ENCODE results near the gene NEK11.

GRCh38 chr3:131158434-131158833 is 131.8 kb downstream of the NEK11 start:
- TF ChIP-seq, protein P1, sequence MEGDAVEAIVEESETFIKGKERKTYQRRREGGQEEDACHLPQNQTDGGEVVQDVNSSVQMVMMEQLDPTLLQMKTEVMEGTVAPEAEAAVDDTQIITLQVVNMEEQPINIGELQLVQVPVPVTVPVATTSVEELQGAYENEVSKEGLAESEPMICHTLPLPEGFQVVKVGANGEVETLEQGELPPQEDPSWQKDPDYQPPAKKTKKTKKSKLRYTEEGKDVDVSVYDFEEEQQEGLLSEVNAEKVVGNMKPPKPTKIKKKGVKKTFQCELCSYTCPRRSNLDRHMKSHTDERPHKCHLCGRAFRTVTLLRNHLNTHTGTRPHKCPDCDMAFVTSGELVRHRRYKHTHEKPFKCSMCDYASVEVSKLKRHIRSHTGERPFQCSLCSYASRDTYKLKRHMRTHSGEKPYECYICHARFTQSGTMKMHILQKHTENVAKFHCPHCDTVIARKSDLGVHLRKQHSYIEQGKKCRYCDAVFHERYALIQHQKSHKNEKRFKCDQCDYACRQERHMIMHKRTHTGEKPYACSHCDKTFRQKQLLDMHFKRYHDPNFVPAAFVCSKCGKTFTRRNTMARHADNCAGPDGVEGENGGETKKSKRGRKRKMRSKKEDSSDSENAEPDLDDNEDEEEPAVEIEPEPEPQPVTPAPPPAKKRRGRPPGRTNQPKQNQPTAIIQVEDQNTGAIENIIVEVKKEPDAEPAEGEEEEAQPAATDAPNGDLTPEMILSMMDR (IDR thresholded peaks at IDR 0.05 in 8 of 11, conservative IDR thresholded peaks at IDR 0.05 in 3 of 11), result no peak
- no peak for TF ChIP-seq POLR2A (IDR thresholded peaks at IDR 0.05)
